Cortex of kidney (tissue), 1 donor: ENCODE measurements around the gene MINDY2.
"Not testable (repeated sequence)": the region's sequence is repeated elsewhere in the genome, so short reads cannot be mapped to it uniquely, and the experiment has no call there.

Experiments used
- DNase-seq: peaks from one replicate; lab custom pipeline; 2025; lab: John Stamatoyannopoulos, UW

The MINDY2 gene

DNA sequence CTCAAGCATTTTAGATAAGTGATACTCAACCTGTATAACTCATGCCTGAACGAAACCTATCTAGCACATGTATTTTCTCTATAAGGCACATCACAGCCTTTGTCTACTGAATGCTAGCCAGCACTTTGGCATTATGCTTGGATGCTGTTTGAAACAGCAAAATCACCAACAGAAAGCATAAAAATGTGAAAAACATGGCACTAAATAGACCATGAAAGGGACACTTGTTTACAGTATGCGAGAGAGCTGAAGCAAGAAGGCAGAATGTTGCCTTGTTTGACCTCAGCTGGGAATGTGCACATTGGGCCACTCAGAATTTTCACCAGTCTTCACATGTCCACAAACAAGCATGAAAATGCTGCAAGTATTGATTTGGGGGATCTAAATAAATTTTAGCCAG, 59.5 kb downstream of the MINDY2 start:
- DNase-seq, result no peak

DNA sequence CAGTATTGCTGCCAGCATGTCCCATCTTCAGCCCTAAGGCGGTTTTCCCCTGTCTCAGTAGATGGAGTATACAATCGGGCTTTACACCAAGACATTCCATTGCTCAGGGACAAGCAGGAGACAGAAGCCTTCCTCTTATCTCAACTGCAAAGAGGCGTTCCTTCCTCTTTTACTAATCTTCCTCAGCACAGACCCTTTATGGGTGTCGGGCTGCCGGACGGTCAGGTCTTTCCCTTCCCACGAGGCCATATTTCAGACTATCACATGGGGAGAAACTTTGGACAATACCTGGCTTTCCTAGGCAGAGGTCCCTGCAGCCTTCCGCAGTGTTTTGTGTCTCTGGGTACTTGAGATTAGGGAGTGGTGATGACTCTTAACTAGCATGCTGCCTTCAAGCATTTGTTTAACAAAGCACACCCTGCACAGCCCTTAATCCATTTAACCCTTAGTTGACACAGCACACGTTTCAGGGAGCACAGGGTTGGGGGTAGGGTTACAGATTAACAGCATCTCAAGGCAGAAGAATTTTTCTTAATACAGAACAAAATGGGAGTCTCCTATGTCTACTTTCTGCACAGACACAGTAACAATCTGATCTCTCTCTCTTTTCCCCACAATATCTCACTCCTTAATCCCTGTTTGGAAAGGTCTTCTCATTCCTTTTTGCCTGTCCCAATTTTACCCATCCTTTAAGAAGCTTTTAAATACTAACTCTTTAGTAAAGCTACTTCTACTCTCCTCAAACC, 62.8 kb downstream of the MINDY2 start:
- not testable (repeated sequence) for DNase-seq

GRCh38 chr15:58839485-58839884, 68.4 kb downstream of the MINDY2 start:
- no peak for DNase-seq

- DNase-seq, result no peak
These were observed 68.9 kb downstream of the MINDY2 start for GRCh38 chr15:58840048-58840447.

- DNase-seq, result no peak
These were observed 71.8 kb downstream of the MINDY2 start for GRCh38 chr15:58842713-58843396.

DNA sequence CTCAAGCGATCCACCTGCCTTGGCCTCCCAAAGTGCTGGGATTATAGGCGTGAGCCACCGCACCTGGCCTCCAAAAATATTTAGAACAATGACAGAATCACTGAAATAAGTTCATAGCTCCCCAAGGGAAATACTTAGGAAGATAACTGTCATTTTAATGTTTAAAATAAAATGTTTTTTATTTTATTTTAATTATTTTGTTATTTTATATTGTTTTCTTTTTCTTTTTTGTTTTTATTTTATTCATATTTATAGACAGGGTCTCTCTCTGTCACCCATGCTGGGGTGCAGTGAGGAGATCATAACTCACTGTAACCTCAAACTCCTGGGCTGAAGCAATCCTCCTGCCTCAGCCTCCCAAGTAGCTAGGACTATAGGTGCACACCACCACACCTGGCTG, 80.1 kb downstream of the MINDY2 start:
- DNase-seq, result not testable (repeated sequence)

DNA sequence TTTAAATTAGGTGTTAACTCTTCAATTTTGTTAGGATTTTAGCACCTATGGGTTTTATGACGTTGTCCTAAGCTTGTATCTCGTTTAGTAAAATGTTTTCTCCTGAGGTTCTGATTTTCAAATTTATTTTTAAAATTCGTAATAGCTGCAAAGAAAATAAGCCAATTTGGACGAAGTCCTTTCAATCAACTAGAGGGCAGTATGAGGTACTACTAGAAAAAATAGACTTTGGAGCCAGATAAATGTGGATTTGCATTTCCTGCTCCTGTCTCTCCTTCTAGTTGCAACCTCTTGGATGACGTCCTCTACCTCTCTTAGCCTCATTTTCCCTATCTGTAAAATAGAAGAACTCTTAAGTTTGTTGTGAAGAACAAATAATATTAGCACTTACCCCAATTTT, 81.2 kb downstream of the MINDY2 start:
- DNase-seq, result no peak

DNA sequence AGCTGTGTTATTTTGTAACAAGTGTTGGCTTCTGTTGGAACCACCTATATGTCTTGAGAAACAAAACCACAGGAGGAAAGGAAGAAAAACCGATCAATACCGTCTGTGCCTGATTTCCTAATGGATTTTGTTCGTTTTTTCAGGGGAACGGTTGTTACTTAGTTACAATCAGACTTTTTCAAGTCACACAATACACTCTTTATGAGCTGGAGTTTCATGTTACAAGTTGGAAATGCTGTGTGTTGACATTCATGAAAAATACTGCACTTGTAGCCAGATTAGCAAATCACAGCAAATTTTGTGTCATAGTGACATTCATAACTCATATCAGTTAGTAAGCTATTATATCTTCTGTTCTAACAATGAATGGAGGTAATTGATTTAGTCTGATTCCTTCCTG, 83.5 kb downstream of the MINDY2 start:
- DNase-seq, result no peak

DNA sequence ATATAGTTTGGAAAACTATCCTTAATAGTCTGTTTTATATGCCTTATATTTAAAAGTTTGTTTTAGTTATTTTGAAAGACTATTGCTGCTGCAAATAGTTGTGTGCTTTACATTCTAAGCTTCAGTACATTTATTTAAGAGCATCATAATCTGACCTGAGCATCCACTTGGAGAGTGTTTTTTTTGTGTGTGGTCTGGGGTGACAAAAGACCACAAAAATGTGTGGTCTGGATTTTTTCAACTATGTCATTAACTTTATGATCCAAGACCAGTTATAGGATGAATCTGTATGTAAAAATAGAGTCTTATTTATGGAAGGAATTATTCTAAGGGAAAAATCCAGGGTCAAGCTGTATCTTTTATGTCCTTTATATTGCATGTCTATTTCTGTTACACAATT, 85.0 kb downstream of the MINDY2 start:
- no peak for DNase-seq

- not testable (repeated sequence) for DNase-seq
These were observed 85.5 kb downstream of the MINDY2 start for GRCh38 chr15:58856621-58857020.

- no peak for DNase-seq
These were observed 91.2 kb downstream of the MINDY2 start for GRCh38 chr15:58862326-58862725.

- no peak for DNase-seq
These were observed 93.7 kb downstream of the MINDY2 start for GRCh38 chr15:58864602-58865424.

- no peak for DNase-seq
These were observed 94.4 kb downstream of the MINDY2 start for GRCh38 chr15:58865425-58865880.

GRCh38 chr15:58867926-58868325, 96.8 kb downstream of the MINDY2 start:
- DNase-seq, result no peak

DNA sequence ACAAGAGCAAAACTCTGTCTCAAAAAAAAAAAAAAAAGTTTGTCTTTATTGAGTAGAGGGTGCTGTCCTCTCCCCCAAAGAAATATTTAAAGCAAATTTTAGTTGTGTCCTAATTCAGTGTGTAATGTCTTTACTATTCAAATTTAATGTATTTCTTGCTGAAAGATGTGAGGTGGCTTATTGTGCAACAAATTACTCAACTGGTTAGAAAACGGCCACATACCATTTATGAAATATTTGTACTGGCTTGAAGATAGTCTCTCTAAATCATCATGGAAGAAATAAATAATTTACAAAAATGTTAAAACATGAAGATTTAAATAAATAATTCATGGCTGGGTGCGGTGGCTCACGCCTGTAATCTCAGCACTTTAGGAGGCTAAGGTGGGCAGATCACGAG, 99.3 kb downstream of the MINDY2 start:
- DNase-seq, result no peak

- DNase-seq, result no peak
These were observed 102.2 kb downstream of the MINDY2 start for GRCh38 chr15:58873267-58873666.

GRCh38 chr15:58875343-58875742, 104.2 kb downstream of the MINDY2 start:
- no peak for DNase-seq

- DNase-seq, result no peak
These were observed 105.4 kb downstream of the MINDY2 start for GRCh38 chr15:58876306-58877106.

DNA sequence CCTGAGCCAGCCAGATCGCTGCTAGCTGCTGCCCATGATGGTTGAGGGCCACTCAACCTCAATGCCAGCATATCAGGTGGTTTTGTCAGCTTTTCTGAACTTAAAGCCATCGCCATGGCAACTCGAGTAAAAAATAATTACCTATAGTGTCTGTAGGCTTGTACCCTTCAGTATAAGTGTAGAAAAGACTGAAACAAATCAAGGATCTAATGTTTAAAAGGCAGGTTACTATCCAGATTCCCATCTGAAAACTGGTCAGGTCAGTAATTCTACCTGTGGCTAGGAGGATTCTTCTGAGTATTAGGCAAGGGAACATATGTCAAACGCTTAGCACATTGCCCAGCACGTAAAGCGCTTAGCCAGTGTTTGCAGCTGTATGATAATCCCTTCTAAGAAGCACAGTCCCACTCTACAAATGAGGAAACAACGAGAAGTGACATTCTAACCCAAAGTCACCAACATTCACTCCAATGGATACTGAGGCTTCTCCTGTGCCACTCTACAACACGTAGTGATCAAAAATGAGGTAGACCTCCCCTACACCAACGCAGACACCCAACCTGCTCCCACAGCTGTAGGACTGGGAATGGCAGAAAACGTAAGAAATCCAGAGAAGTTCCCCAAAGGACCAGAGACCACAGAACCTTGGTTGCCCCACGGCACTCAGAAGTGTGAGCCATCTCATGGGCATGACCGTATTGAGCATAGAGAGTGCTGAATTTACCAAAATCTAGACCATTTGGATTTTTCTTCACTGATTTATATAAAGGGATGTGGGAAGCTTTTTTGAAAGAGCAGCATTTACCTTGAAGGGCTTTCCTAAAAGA, 107.1 kb downstream of the MINDY2 start:
- no peak for DNase-seq

GRCh38 chr15:58880320-58880719, 109.2 kb downstream of the MINDY2 start:
- DNase-seq, result no peak

- no peak for DNase-seq
These were observed 111.1 kb downstream of the MINDY2 start for GRCh38 chr15:58882243-58882642.
